ENCODE measurements around the gene WBP2. TPM values are rescaled to one million over a fixed set of nuclear protein-coding genes. Genes with fewer than 3 reads are reported as not detected.
A peak's percentile ranks its signal among the peaks of the same experiment; 100 is the strongest.

WBP2 gene
- total RNA-seq, 4 donors from 2014 or later, result 129 to 259 (median 148) TPM

DNA sequence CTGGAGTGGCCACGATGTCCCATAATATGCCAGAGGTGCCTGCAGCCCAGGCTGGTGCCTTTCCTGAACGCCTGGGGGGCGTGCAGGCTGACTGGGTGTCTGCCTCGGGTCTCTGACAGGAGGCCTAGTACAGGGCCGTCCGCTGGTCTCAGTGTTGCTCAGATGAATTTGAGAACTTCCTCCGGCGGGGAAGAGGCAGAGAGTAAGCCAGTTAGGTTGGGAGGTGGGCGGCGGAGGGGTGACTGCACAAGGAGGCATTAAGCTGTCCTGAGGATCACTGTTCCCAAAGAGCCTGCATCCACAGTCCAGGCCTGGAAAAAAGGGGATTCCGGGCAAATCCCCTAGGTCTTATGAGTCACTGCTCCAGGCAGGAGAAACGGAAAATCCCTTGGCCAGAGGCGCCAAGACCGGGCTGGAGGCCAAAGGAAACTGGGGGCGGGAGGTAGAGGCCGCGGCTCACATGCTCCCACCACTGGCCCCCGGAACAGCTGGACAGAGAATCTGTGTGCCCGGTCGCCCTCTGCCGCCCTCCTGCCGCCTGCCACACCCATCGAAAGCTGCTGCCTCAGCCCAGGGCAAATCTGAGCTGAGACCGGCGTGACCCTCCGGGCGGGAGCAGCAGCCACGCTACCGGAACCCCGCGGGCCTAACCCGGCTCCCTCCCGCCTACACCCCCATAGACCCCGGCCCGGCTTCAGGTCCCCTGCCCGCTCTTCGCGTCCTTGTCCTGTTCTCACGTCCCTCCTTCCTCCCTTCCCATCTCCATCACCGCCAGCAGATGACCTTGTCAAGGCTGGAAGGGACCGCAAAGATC is 22.0 kb upstream of the WBP2 start:
- H3K9me3 ChIP-seq, result no peaks in the 10 kb centered on the region
- TF ChIP-seq POLR2A (IDR thresholded peaks at IDR 0.05), result peak; percentile 52 to 59
- TF ChIP-seq, protein P1, sequence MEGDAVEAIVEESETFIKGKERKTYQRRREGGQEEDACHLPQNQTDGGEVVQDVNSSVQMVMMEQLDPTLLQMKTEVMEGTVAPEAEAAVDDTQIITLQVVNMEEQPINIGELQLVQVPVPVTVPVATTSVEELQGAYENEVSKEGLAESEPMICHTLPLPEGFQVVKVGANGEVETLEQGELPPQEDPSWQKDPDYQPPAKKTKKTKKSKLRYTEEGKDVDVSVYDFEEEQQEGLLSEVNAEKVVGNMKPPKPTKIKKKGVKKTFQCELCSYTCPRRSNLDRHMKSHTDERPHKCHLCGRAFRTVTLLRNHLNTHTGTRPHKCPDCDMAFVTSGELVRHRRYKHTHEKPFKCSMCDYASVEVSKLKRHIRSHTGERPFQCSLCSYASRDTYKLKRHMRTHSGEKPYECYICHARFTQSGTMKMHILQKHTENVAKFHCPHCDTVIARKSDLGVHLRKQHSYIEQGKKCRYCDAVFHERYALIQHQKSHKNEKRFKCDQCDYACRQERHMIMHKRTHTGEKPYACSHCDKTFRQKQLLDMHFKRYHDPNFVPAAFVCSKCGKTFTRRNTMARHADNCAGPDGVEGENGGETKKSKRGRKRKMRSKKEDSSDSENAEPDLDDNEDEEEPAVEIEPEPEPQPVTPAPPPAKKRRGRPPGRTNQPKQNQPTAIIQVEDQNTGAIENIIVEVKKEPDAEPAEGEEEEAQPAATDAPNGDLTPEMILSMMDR (IDR thresholded peaks at IDR 0.05 in 4 of 5, conservative IDR thresholded peaks at IDR 0.05 in 1 of 5), result peak in 1 of 5 experiments; percentile 36
- DNase-seq, result peak; percentile 81 to 91
- intact Hi-C loops (cut with DNase I; ENCODE audit: low total_unique reads) (loop anchor here (1.0 kb wide), 3 partner anchors 19 to 98 kb away; partner anchors contain the start of gene TRIM65), in situ Hi-C loops (cut with MboI; ENCODE audit: low sequenced_read_pairs in 4 of 4) (loop anchor here in 1 of 4 donors (25.0 kb wide), 1 partner anchor 115 kb away; the partner anchor contains the start of gene GALK1)
- no peaks in the 10 kb centered on the region for H3K27me3 ChIP-seq
- no peaks in the 10 kb centered on the region for H3K36me3 ChIP-seq
- ATAC-seq, result peak; percentile 57 to 61
- peak overlapping the region; percentile 79 to 92 (median 86) for H3K27ac ChIP-seq
- H3K4me3 ChIP-seq, result peak overlapping the region; percentile 56 to 87 (median 70)
- peaks cover 43 to 44% of the 10 kb centered on the region in 2 donors for H3K4me1 ChIP-seq

DNA sequence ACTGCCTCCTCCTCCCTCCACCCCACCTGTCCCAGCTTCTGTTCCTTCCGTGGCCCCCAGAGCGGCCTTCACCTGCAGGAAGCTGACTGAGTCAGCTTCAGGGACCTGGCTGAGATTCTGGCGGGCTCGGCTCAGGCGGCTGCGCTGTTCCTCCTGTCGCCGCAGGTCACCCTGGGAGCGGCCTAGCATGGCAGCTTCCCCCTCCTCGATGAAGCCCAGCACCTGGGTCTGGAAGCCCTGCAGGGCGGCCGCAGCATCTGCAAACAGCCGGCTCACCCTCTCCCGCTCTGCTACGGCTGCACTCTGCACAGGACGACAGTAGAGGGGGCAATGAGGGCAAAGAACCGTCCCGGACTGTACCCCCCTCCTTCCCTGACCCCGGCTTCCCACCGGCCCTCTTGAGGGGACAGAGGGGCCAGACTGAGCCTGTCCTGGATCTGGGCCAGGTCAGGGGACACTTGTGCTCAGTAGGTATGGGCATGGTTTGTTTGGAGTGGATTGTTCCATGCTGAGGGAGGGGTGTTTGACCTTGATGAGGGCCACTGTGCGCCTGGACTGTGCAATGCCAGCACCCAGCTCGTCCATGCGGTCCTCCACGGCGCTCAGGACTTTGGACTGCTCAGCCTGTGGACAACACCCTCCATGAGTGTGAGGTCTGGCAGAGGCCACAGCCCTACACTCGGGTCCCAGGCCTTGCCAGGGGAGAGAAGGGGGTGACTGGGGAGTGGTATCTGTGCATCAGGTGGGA is 21.2 kb upstream of the WBP2 start:
- Histone ChIP-seq H3K36me3 (no peaks in the 10 kb centered on the region), H3K27ac (peak overlapping the region; percentile 79 to 92 (median 86)), H3K27me3 (no peaks in the 10 kb centered on the region), H3K4me1 (peaks cover 43 to 44% of the 10 kb centered on the region in 2 donors), H3K9me3 (no peaks in the 10 kb centered on the region), H3K4me3 (peak overlapping the region; percentile 56 to 87 (median 70))
- DNase-seq (peak in 1 of 2 donors; percentile 44), ATAC-seq (no peak)
- in situ Hi-C loops (cut with MboI; ENCODE audit: low sequenced_read_pairs in 4 of 4), result loop anchor here in 1 of 4 donors (25.0 kb wide), 1 partner anchor 114 kb away; the partner anchor contains the start of gene GALK1
- intact Hi-C loops (cut with DNase I; ENCODE audit: low total_unique reads), result no loop called here
- no peak for TF ChIP-seq POLR2A (IDR thresholded peaks at IDR 0.05)
- TF ChIP-seq, protein P1 (IDR thresholded peaks at IDR 0.05 in 4 of 5, conservative IDR thresholded peaks at IDR 0.05 in 1 of 5), result no peak

DNA sequence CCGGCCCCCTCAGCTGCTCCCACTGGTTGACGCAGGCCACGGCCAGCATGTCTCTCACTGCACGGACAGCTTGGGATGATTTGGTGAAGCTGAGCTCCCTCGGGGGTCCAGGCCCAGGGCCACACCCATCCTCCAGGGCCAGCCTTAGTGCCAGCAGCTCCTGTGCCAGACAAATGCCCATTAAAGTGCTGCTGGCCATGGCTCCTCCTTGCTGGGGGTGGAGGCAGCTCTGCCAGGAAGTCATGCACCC is 20.7 kb upstream of the WBP2 start:
- intact Hi-C loops (cut with DNase I; ENCODE audit: low total_unique reads) (no loop called here), in situ Hi-C loops (cut with MboI; ENCODE audit: low sequenced_read_pairs in 4 of 4) (loop anchor here in 1 of 4 donors (25.0 kb wide), 1 partner anchor 114 kb away; the partner anchor contains the start of gene GALK1)
- peak overlapping the region; percentile 79 to 92 (median 86) for H3K27ac ChIP-seq
- H3K27me3 ChIP-seq, result no peaks in the 10 kb centered on the region
- peaks cover 43 to 44% of the 10 kb centered on the region in 2 donors for H3K4me1 ChIP-seq
- TF ChIP-seq, protein P1 (IDR thresholded peaks at IDR 0.05 in 4 of 5, conservative IDR thresholded peaks at IDR 0.05 in 1 of 5), result no peak
- no peak for TF ChIP-seq POLR2A (IDR thresholded peaks at IDR 0.05)
- H3K4me3 ChIP-seq, result peak overlapping the region in 3 of 4 donors; percentile 56 to 71 (median 69)
- H3K9me3 ChIP-seq, result no peaks in the 10 kb centered on the region
- DNase-seq (no peak), ATAC-seq (no peak)
- H3K36me3 ChIP-seq, result no peaks in the 10 kb centered on the region

DNA sequence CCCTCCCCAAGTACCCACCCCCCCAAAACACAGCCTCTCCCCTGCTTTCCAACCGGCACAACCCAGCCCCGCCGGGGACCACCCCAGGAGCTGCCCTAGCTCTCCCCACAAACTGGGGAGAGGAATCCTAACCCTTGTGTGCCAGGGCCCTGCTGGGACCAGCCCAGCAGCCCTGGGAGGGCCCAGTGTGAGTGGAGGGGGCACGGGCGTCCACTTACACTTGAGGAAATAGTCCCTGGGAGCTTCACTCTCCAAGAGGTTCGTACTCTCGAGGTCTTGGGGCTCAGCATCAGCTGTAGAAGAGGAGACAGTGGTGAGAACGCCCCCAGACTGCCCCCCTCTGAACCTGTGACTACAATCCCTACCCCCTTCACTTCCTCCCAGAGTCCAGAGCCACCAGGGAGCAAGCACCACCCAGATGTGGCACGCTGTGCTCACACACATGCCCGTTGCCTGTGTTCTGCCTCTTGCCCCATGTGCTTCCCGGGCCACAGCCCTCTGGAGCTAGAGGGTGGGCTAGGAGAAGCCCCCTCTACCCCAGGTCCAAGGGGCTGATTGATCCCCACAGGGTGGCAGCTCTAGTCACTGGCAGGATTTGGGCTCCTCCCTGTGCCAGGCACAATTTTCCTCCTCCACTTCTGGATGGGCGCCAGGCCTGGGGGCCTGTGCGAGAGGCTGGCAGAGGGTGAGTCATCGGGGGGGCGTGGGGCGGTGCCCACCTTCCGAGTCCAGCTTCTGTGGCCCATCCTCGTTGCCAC is 20.2 kb upstream of the WBP2 start:
- intact Hi-C loops (cut with DNase I; ENCODE audit: low total_unique reads), result no loop called here
- Histone ChIP-seq H3K4me3 (peak overlapping the region in 2 of 4 donors; percentile 56 to 71), H3K27ac (peak overlapping the region; percentile 79 to 92 (median 86)), H3K27me3 (no peaks in the 10 kb centered on the region), H3K4me1 (peaks cover 43 to 44% of the 10 kb centered on the region in 2 donors), H3K9me3 (no peaks in the 10 kb centered on the region), H3K36me3 (no peaks in the 10 kb centered on the region)
- in situ Hi-C loops (cut with MboI; ENCODE audit: low sequenced_read_pairs in 4 of 4), result loop anchor here in 1 of 4 donors (25.0 kb wide), 1 partner anchor 113 kb away; the partner anchor contains the start of gene GALK1
- ATAC-seq (no peak), DNase-seq (no peak)
- TF ChIP-seq POLR2A (IDR thresholded peaks at IDR 0.05), result no peak
- TF ChIP-seq, protein P1 (IDR thresholded peaks at IDR 0.05 in 4 of 5, conservative IDR thresholded peaks at IDR 0.05 in 1 of 5), result no peak
